ENCODE data around the gene HERPUD2. TPM values are rescaled to one million over a fixed set of nuclear protein-coding genes. Genes with fewer than 3 reads are reported as not detected.

HERPUD2 gene
- total and polyA plus RNA-seq, 2 of the 8 experiments (the other 6 are each of a cell fraction or from before 2014, with no cell fraction given): 18.3 to 27.3 TPM

DNA sequence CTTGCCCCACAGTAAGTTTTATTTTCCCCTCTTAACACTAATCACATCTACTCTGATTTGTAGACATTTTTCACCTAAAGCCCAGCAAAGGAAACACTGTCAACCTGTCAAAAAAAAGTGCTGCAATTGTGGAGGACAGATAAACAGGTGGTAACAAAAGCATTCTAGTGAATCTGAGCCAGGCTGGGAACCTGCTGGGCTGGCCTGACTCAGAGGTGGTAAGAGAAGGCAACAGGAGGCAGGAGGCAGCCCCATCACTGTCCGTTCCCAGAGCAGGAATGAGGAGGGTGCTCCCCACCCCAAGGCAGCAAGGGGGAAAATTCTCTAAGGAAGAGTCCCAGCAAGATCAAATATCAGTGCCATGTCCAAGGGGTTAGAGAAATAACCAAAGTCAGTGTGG is 19.5 kb upstream of the HERPUD2 start:
- Histone ChIP-seq H3K4me2 (ENCODE audit: insufficient read depth in 1 of 2, low read depth in 2 of 2, low read length in 2 of 2) (no peak overlapping the region), H3K4me3 (ENCODE audit: extremely low read depth in 1 of 4, insufficient read depth in 2 of 4, low read depth in 3 of 4, low read length in 4 of 4) (no peak overlapping the region), H3K9me3 (ENCODE audit: insufficient read depth in 2 of 2, low read depth in 1 of 2, low read length in 1 of 2) (no peaks in the 10 kb centered on the region), H3K79me2 (ENCODE audit: control insufficient read depth in 1 of 2, insufficient read depth in 2 of 2, low read length in 2 of 2) (no peaks in the 10 kb centered on the region), H3K36me3 (ENCODE audit: control insufficient read depth in 2 of 4, insufficient read depth in 4 of 4, low read length in 3 of 4) (no peaks in the 10 kb centered on the region), H3K56ac (replicated peaks; ENCODE audit: insufficient read length, low read depth, low read length) (no peak overlapping the region), H4K20me1 (replicated peaks in 1 of 2; ENCODE audit: control insufficient read depth in 1 of 2, insufficient read depth in 2 of 2, low read length in 2 of 2) (no peaks in the 10 kb centered on the region), H3K18ac (ENCODE audit: extremely low read depth, low read length) (no peak overlapping the region), H2AK5ac (ENCODE audit: low read depth, low read length) (no peak overlapping the region), H3K4me1 (replicated peaks in 1 of 4; ENCODE audit: control insufficient read depth in 3 of 4, insufficient read depth in 4 of 4, low read length in 3 of 4) (peaks cover 0 to 4% (median 2%) of the 10 kb centered on the region in 4 experiments; a peak in 2 of 7 replicates), H3K23me2 (ENCODE audit: low read depth, low read length) (no peaks in the 10 kb centered on the region), H2AFZ (ENCODE audit: low read length) (peak overlapping the region; percentile 48; the same call in 1 of the 2 replicates), H4K5ac (ENCODE audit: insufficient read length, low read depth, low read length) (no peak overlapping the region), H3K9ac (replicated peaks in 1 of 4; ENCODE audit: extremely low read depth in 1 of 4, low read depth in 3 of 4, low read length in 3 of 4) (no peak overlapping the region), H3K27me3 (replicated peaks in 1 of 4; ENCODE audit: control insufficient read depth in 3 of 4, extremely low read depth in 1 of 4, insufficient read depth in 3 of 4, low read length in 3 of 4) (no peaks in the 10 kb centered on the region), H3K14ac (ENCODE audit: insufficient read length) (no peak overlapping the region), H3K79me1 (ENCODE audit: low read depth, low read length) (no peaks in the 10 kb centered on the region), H4K8ac (ENCODE audit: extremely low read depth, insufficient read depth, low read length) (no peak overlapping the region), H2BK120ac (replicated peaks; ENCODE audit: low read depth, low read length) (no peak overlapping the region), H2BK20ac (ENCODE audit: low read length) (no peak overlapping the region), H2BK15ac (ENCODE audit: low read length) (no peak overlapping the region), H4K91ac (replicated peaks; ENCODE audit: insufficient read length, low read length) (no peak overlapping the region), H2BK5ac (ENCODE audit: low read depth, low read length) (no peak overlapping the region), H2BK12ac (ENCODE audit: low read depth, low read length) (no peak overlapping the region), H3K23ac (ENCODE audit: insufficient read length) (no peak overlapping the region), H3K4ac (replicated peaks; ENCODE audit: insufficient read length, low read depth, low read length) (no peak overlapping the region), H3K27ac (ENCODE audit: low read depth, low read length) (no peak overlapping the region)
- DNase-seq (ENCODE audit: low read depth in 1 of 2, low spot score in 2 of 2): no peak
- ChIA-PET CTCF (ENCODE audit: partially characterized antibody) (interaction anchor here (0.7 kb wide), 1 partner anchor 193 kb away, joined by 3 read pairs; no protein-coding TSS in a partner anchor), POLR2A (ENCODE audit: partially characterized antibody) (no interaction called here)
- WGBS, 2 experiments (ENCODE audit: extremely low coverage in 1 of 2, insufficient coverage in 1 of 2, insufficient read length in 1 of 2, insufficient replicate concordance in 2 of 2, low coverage in 1 of 2, low lambda C conversion rate in 2 of 2, missing lambda C conversion rate in 1 of 2): 82% methylated on average over 1 of the region's 1 CpG; no CpG with 5 or more reads in 1 of the 2 experiments
- FAIRE-seq: no peak
- TF ChIP-seq HDAC2 (IDR thresholded peaks at IDR 0.05; ENCODE audit: borderline replicate concordance in 1 of 2, low read depth in 2 of 2, low read length in 2 of 2): no peak
- TF ChIP-seq SRF (IDR thresholded peaks at IDR 0.05; ENCODE audit: low read depth, low read length): no peak
- no peak for TF ChIP-seq CBX5 (IDR thresholded peaks at IDR 0.05; ENCODE audit: low read depth, low read length)
- TF ChIP-seq CTBP2 (IDR thresholded peaks at IDR 0.05; ENCODE audit: borderline replicate concordance, insufficient read depth, insufficient read length, low read length): no peak
- TF ChIP-seq TAF1 (IDR thresholded peaks at IDR 0.05; ENCODE audit: low read depth, low read length): no peak
- no peak for TF ChIP-seq FOSL1 (IDR thresholded peaks at IDR 0.05; ENCODE audit: insufficient read depth, low read depth, low read length)
- TF ChIP-seq, protein P1, sequence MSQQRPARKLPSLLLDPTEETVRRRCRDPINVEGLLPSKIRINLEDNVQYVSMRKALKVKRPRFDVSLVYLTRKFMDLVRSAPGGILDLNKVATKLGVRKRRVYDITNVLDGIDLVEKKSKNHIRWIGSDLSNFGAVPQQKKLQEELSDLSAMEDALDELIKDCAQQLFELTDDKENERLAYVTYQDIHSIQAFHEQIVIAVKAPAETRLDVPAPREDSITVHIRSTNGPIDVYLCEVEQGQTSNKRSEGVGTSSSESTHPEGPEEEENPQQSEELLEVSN (IDR thresholded peaks at IDR 0.05): no peak
- TF ChIP-seq SP1 (IDR thresholded peaks at IDR 0.05; ENCODE audit: low read depth, low read length): no peak
- no peak for TF ChIP-seq HDAC6 (IDR thresholded peaks at IDR 0.05; ENCODE audit: low read depth, low read length)
- no peak for TF ChIP-seq POU5F1 (IDR thresholded peaks at IDR 0.05; ENCODE audit: low read depth, low read length)
- no peak for TF ChIP-seq NANOG (IDR thresholded peaks at IDR 0.05; ENCODE audit: insufficient read depth, low read depth, low read length, poor library complexity, severe bottlenecking)
- TF ChIP-seq KDM5A (IDR thresholded peaks at IDR 0.05; ENCODE audit: low read length): no peak
- TF ChIP-seq ZNF274 (IDR thresholded peaks at IDR 0.05; ENCODE audit: borderline replicate concordance, extremely low read depth, low read length): no peak
- TF ChIP-seq RBBP5 (IDR thresholded peaks at IDR 0.05; ENCODE audit: borderline replicate concordance, low read depth, low read length): no peak

Data from H1 (cell line).